ENCODE measurements around the gene SLC6A7. TPM values are rescaled to one million over a fixed set of nuclear protein-coding genes. Genes with fewer than 3 reads are reported as not detected.

The SLC6A7 gene
- total RNA-seq, 1 experiment from 2014 or later: 0.04 TPM

- TF ChIP-seq ESRRA (CRISPR knock-in tag; IDR thresholded peaks at IDR 0.05; ENCODE audit: borderline replicate concordance) (no peak), SMAD3 (CRISPR knock-in tag; IDR thresholded peaks at IDR 0.05; ENCODE audit: borderline replicate concordance) (no peak), RORB (CRISPR knock-in tag; IDR thresholded peaks at IDR 0.05) (no peak), GRHL2 (CRISPR knock-in tag; IDR thresholded peaks at IDR 0.05; ENCODE audit: insufficient replicate concordance, severe bottlenecking) (no peak), E2F1 (CRISPR knock-in tag; IDR thresholded peaks at IDR 0.05) (no peak)
Observed at GRCh38 chr5:150177721-150178120, 12.1 kb upstream of the SLC6A7 start (continued).

GRCh38 chr5:150178262-150178661, 11.6 kb upstream of the SLC6A7 start:
- no peaks in the 10 kb centered on the region for H3K9me3 Mint-ChIP-seq
- ATAC-seq: no peak
- no peaks in the 10 kb centered on the region for H3K36me3 Mint-ChIP-seq
- no peaks in the 10 kb centered on the region for H3K4me1 Mint-ChIP-seq
- POLR2A ChIA-PET: no interaction called here
- no peak for TF ChIP-seq NFATC4 (CRISPR knock-in tag; IDR thresholded peaks at IDR 0.05)
- no peak for TF ChIP-seq MLX (CRISPR knock-in tag; IDR thresholded peaks at IDR 0.05)
- TF ChIP-seq SOX15 (CRISPR knock-in tag; IDR thresholded peaks at IDR 0.05): no peak
- no peak for TF ChIP-seq E2F1 (CRISPR knock-in tag; IDR thresholded peaks at IDR 0.05)
- TF ChIP-seq ZNF317 (CRISPR knock-in tag; IDR thresholded peaks at IDR 0.05; ENCODE audit: borderline replicate concordance, low read depth): no peak
- TF ChIP-seq TEAD4 (CRISPR knock-in tag; IDR thresholded peaks at IDR 0.05): no peak
- TF ChIP-seq ATF6 (CRISPR knock-in tag; IDR thresholded peaks at IDR 0.05): no peak
- TF ChIP-seq ZNF671 (CRISPR knock-in tag; IDR thresholded peaks at IDR 0.05): no peak
- TF ChIP-seq FOXJ3 (CRISPR knock-in tag; IDR thresholded peaks at IDR 0.05; ENCODE audit: borderline replicate concordance): no peak
- no peak for TF ChIP-seq MYBL2 (CRISPR knock-in tag; IDR thresholded peaks at IDR 0.05)
- TF ChIP-seq, protein P1, sequence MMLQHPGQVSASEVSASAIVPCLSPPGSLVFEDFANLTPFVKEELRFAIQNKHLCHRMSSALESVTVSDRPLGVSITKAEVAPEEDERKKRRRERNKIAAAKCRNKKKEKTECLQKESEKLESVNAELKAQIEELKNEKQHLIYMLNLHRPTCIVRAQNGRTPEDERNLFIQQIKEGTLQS (CRISPR knock-in tag; conservative IDR thresholded peaks at IDR 0.05): no peak
- TF ChIP-seq NR2C2 (CRISPR knock-in tag; IDR thresholded peaks at IDR 0.05): no peak
- TF ChIP-seq JUN (CRISPR knock-in tag; IDR thresholded peaks at IDR 0.05): no peak
- TF ChIP-seq ZNF281 (CRISPR knock-in tag; IDR thresholded peaks at IDR 0.05): no peak
- no peak for TF ChIP-seq ELF4 (CRISPR knock-in tag; IDR thresholded peaks at IDR 0.05; ENCODE audit: low read depth)
- TF ChIP-seq SMAD4 (CRISPR knock-in tag; IDR thresholded peaks at IDR 0.05): no peak
- H3K27me3 Mint-ChIP-seq (ENCODE audit: low read depth): peaks cover 17% of the 10 kb centered on the region
- DNase-seq (ENCODE audit: low spot score): no peak
- no peak overlapping the region for H3K4me3 Mint-ChIP-seq
- H3K27ac Mint-ChIP-seq: no peak overlapping the region
- CTCF ChIA-PET: interaction anchor here (1.3 to 1.5 kb wide), 2 partner anchors 33 to 48 kb away, joined by 4 to 5 read pairs; no protein-coding TSS in a partner anchor

Measured in WTC11 (cell line).